ENCODE data around the gene CTDSP2.

DNA sequence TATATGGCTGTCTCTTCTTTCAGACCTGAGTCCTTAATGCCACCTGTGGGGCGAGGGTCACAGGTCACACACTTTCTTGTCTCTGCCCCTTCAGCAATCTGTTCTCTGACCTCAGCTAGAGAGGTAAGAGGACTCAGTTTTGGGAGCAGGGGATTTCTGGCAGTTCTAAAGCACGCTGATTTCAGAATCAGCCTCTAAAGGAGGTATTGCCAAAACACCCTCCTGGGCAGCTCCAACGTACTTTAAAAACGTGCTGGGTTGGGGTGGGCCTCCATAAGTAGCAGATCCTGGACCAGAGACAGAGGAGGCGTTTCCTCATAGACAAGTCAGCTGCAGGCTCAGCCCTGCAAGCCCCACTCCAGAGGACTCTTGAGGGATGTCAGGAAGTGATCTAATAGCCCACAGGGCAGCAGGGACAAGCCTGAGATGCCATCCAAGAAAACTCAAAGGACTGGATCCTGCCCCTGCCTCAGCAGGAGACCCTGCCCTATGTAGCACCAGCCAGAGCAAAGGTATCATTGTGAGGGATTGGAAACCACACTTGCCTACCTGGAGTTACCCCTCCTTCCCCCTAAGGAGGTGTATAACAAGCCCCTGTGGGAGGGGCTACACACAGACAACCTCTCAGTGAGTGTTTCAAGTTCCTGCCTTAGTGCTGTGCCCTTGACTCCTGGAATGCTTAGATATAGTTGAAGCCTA, 8.5 kb downstream of the CTDSP2 start:
- TF ChIP-seq, protein P1, sequence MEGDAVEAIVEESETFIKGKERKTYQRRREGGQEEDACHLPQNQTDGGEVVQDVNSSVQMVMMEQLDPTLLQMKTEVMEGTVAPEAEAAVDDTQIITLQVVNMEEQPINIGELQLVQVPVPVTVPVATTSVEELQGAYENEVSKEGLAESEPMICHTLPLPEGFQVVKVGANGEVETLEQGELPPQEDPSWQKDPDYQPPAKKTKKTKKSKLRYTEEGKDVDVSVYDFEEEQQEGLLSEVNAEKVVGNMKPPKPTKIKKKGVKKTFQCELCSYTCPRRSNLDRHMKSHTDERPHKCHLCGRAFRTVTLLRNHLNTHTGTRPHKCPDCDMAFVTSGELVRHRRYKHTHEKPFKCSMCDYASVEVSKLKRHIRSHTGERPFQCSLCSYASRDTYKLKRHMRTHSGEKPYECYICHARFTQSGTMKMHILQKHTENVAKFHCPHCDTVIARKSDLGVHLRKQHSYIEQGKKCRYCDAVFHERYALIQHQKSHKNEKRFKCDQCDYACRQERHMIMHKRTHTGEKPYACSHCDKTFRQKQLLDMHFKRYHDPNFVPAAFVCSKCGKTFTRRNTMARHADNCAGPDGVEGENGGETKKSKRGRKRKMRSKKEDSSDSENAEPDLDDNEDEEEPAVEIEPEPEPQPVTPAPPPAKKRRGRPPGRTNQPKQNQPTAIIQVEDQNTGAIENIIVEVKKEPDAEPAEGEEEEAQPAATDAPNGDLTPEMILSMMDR (IDR thresholded peaks at IDR 0.05), result no peak
- TF ChIP-seq POLR2AphosphoS5 (IDR thresholded peaks at IDR 0.05), result no peak

Measured in gastroesophageal sphincter (tissue), 3 donors.